ENCODE results near the gene TARP.
"Not testable (repeated sequence)": the region's sequence is repeated elsewhere in the genome, so short reads cannot be mapped to it uniquely, and the experiment has no call there.

Gene TARP

GRCh38 chr7:38259157-38259556 lies 14.3 kb downstream of the TARP start:
- not testable (repeated sequence) for DNase-seq

GRCh38 chr7:38257350-38257677 lies 16.1 kb downstream of the TARP start:
- no peak for DNase-seq

GRCh38 chr7:38249849-38250248 lies 23.6 kb downstream of the TARP start:
- DNase-seq: not testable (repeated sequence)

- no peak for DNase-seq
Measured at GRCh38 chr7:38248069-38248567, 25.3 kb downstream of the TARP start.

- peak; percentile 11 for DNase-seq
Measured at GRCh38 chr7:38245409-38245977, 27.9 kb downstream of the TARP start.

GRCh38 chr7:38244516-38244915 lies 28.9 kb downstream of the TARP start:
- DNase-seq: no peak

- not testable (repeated sequence) for DNase-seq
Measured at GRCh38 chr7:38243345-38243744, 30.1 kb downstream of the TARP start.

- no peak for DNase-seq
Measured at GRCh38 chr7:38242814-38243213, 30.6 kb downstream of the TARP start.

GRCh38 chr7:38241071-38241470 lies 32.4 kb downstream of the TARP start:
- DNase-seq: no peak

GRCh38 chr7:38239129-38239528 lies 34.3 kb downstream of the TARP start:
- DNase-seq: not testable (repeated sequence)

- DNase-seq: no peak
Measured at GRCh38 chr7:38235606-38236005, 37.8 kb downstream of the TARP start.

- not testable (repeated sequence) for DNase-seq
Measured at GRCh38 chr7:38234759-38235158, 38.7 kb downstream of the TARP start.

GRCh38 chr7:38232502-38233366 lies 40.7 kb downstream of the TARP start:
- DNase-seq: peak; percentile 84

- DNase-seq: no peak
Measured at GRCh38 chr7:38229884-38230642, 43.4 kb downstream of the TARP start.

GRCh38 chr7:38229386-38229785 lies 44.0 kb downstream of the TARP start:
- no peak for DNase-seq

GRCh38 chr7:38224392-38224791 lies 49.0 kb downstream of the TARP start:
- no peak for DNase-seq

GRCh38 chr7:38223306-38223705 lies 50.1 kb downstream of the TARP start:
- no peak for DNase-seq

- peak; percentile 71 for DNase-seq
Measured at GRCh38 chr7:38222481-38223096, 50.8 kb downstream of the TARP start.

GRCh38 chr7:38220452-38220851 lies 53.0 kb downstream of the TARP start:
- DNase-seq: peak; percentile 56

- DNase-seq: peak; percentile 15
Measured at GRCh38 chr7:38217672-38218071, 55.8 kb downstream of the TARP start.

- DNase-seq: peak; percentile 88
Measured at GRCh38 chr7:38215735-38216670, 57.4 kb downstream of the TARP start.

- no peak for DNase-seq
Measured at GRCh38 chr7:38215115-38215514, 58.3 kb downstream of the TARP start.

All from activated CD4-positive, alpha-beta T cell treated with anti-CD3 and anti-CD28 coated beads, Interleukin-2, Interleukin-6, amounts not matched to agents 100 ng/mL and 50 ng/mL, durations not matched to agents 16 hours and 8 hours (primary cell).